GM12892 (cell line): ENCODE results near the gene ROR1.

ENCODE experiments used
- DNase-seq: peaks from one replicate; pipeline ENCODE4 v3.0.0; 2011; ENCODE audit not compliant: insufficient read length
- FAIRE-seq: peaks from 2 replicates; lab custom pipeline; 2011; peaks lifted over from hg19 to GRCh38; lab: Jason Lieb, UNC
- POLR2A ChIP-seq: IDR thresholded peaks from 2 replicates; pipeline ENCODE4 v1.6.1; 2011; ENCODE audit warnings: low read depth, low read length, control low read depth
- POLR2AphosphoS5 ChIP-seq: IDR thresholded peaks from 2 replicates; pipeline ENCODE4 v1.6.1; 2011; ENCODE audit warnings: low read depth, low read length, control low read depth
- TAF1 ChIP-seq: IDR thresholded peaks from 2 replicates; pipeline ENCODE4 v1.6.1; 2011; ENCODE audit warnings: low read depth, mild to moderate bottlenecking, control low read depth, low read length, borderline replicate concordance

ROR1 gene

GRCh38 chr1:64187646-64188045, 413.8 kb downstream of the ROR1 start:
- TF ChIP-seq POLR2A (no peak), POLR2AphosphoS5 (no peak), TAF1 (no peak)
- DNase-seq (no peak), FAIRE-seq (no peak)

DNA sequence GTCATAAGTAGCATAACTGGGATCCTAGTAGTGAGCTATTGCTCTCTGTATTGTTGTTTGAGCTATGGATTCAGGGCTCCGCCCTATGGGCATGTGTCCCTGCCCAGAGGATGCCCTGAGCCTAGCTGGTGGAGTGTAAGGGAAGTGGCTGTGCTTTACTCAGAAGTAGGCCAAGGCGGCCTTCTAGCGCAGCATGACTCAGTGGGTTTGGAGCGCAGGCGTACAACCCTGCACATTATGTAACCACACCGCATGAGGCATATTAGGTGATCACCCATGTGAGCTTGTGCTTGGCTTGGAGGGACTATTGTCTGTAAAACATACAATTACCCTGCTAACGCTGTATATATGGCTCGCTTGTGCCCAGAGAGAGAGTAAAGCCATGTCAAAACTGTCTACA, 418.5 kb downstream of the ROR1 start:
- DNase-seq, result no peak
- TF ChIP-seq POLR2A (no peak), POLR2AphosphoS5 (no peak), TAF1 (no peak)
- FAIRE-seq, result no peak

- TF ChIP-seq POLR2AphosphoS5 (no peak), POLR2A (no peak), TAF1 (no peak)
- DNase-seq (no peak), FAIRE-seq (no peak)
Measured at GRCh38 chr1:64194168-64195080, 420.6 kb downstream of the ROR1 start.

GRCh38 chr1:64195081-64195395, 421.2 kb downstream of the ROR1 start:
- TF ChIP-seq POLR2A (no peak), POLR2AphosphoS5 (no peak), TAF1 (no peak)
- DNase-seq (no peak), FAIRE-seq (no peak)

DNA sequence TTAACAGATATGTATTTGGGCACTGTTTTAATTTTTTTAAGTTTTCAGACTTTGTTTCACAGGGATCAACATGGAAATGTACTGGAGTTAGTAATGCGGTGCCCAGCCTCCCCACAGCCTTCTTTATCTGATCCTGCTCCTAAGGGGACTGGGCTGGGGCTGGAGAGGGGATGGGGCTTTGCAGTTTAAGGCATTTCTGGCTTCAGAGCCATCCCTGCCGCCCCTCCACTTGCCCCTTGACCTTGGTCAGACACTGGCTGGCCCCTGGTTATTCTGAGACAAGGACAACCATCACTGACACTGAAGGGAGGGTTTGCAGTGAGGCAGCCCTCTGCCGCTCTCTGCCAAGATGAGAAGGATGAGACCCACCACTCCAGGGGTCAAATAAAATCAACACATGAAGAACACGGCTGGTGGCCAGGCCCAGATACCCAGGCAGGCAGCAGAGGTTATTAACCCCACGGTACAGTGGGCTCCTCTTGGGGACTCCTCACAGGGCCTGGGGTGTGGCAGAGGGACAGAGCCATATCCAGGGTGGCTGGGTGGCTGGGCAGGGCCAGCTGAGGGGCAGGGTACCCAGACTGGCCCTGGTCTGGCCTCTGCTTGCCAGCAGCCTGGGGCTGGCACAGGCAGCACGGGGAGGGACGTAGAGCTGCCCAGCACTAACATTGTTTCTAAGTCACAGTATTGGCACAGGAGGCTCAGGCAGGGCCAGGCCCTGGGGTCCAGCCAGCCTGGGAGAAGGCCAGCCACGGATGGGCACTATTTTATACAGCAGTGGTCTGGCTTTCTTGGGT, 422.5 kb downstream of the ROR1 start:
- no peak for DNase-seq
- no peak for TF ChIP-seq TAF1
- FAIRE-seq, result no peak

DNA sequence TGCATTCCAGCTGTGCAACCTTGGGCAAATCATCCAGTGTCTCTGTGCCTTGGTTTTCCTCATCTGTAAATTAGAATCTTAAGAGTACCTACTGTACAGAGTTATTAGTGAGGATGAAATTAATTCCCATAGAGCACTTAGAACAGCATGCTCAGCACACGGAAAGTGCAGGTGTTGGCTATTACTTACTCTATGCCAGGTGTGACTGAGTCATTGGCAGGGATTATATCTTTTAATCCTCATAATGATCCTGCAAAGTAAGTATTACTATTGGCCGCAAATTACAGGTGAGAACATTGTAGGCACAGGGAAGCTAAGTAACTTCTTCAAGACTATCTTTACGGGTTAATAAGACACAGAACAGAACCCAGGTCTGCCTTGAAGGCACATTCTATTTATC, 423.3 kb downstream of the ROR1 start:
- TF ChIP-seq TAF1, result no peak
- no peak for TF ChIP-seq POLR2AphosphoS5
- no peak for TF ChIP-seq POLR2A
- DNase-seq (no peak), FAIRE-seq (no peak)

DNA sequence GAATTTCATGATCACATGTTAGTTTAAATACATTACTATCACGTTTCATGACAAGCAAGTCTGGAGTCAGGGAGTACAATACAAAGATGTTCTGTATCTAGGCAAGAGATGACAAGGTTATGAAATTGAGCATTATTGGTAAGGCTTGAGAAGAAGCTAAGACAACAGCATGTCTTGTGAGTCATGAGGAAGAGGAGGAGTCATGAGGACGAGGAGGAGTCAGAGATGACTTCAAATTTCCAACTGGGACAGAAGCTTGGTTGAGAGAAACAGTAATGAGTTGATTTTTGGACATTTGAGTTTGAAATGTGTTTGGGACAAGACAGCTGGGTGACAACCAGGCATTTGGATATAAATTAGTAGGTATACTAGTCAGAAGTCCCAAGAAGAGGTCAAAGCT, 425.3 kb downstream of the ROR1 start:
- DNase-seq (no peak), FAIRE-seq (no peak)
- TF ChIP-seq TAF1 (no peak), POLR2AphosphoS5 (no peak), POLR2A (no peak)

- FAIRE-seq (no peak), DNase-seq (no peak)
- TF ChIP-seq POLR2AphosphoS5, result no peak
- no peak for TF ChIP-seq POLR2A
- no peak for TF ChIP-seq TAF1
Measured at GRCh38 chr1:64200064-64200463, 426.2 kb downstream of the ROR1 start.

DNA sequence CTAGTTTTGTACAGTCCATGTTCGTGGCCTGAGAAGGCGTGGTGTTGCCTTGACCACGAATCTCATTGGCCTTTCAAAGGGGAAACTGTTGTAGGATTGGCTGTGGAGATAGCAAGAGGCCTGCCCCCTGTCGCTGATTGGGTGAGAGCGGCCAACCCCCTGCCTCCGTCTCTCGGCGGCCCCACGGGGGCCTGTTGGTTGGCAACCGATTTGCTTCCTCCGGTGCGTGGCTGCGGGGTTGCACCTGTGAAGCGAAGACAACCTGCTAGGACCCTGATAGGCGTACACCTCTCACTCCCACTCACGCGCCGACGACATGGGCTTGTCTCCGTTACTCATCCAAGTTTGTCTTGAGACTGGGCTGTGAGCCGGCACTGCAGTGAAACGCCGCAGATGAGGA, 429.6 kb downstream of the ROR1 start, which contains the start of gene UBE2U:
Gene UBE2U (plus strand): TSS at position 204 of the 400 bp plus-strand sequence. CDS start 428 bp downstream, outside the sequence.
- TF ChIP-seq POLR2AphosphoS5, result no peak
- no peak for TF ChIP-seq POLR2A
- no peak for TF ChIP-seq TAF1
- DNase-seq (no peak), FAIRE-seq (no peak)

DNA sequence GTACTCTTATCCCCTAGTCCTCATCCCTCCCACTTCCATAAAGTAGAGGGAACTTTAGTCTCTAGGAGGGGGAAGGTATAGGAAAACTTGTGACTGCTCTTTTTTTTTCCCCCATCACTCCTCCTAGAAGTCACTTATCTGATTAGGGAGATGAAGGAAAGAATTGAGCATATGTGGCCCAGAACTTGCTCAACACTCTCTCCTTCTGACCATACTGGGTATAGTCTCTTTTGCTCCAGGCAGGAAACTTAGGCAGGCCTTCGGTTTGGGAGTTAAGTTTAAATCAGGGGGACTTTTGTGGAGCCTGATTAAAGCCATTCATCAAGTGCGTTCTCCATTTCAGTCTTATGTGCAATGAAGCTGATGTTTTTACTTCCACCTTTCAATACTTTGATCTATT, 435.4 kb downstream of the ROR1 start:
- FAIRE-seq, result no peak
- TF ChIP-seq POLR2AphosphoS5 (no peak), POLR2A (no peak), TAF1 (no peak)
- DNase-seq, result no peak

- DNase-seq (no peak), FAIRE-seq (no peak)
- no peak for TF ChIP-seq TAF1
- TF ChIP-seq POLR2AphosphoS5, result no peak
- TF ChIP-seq POLR2A, result no peak
Measured at GRCh38 chr1:64212031-64212430, 438.2 kb downstream of the ROR1 start.

DNA sequence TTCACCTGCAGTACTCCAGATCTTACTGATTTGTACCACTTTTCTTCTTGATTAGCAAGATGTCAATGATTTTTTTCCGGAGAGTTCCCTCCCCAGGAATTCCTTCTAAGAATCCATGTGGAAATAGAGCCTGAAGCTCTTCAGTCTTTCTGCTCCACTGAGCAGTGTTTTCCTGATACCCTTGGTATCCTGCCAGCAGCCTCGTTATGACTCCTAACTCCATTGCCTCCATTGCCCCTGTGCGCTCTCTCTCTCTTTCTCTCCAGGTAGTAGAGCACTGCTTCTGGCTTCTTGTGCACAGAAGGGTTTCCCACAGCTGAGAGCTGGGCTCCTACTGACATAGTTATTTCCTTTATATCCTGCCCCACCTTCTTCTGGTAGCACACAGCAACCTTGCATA, 441.8 kb downstream of the ROR1 start:
- no peak for DNase-seq
- TF ChIP-seq POLR2AphosphoS5 (no peak), TAF1 (no peak), POLR2A (no peak)
- FAIRE-seq, result no peak
